K562 (cell line): ENCODE data around the gene MRAS. TPM values are rescaled to one million over a fixed set of nuclear protein-coding genes. Genes with fewer than 3 reads are reported as not detected.
"Not testable (repeated sequence)": the region's sequence is repeated elsewhere in the genome, so short reads cannot be mapped to it uniquely, and the experiment has no call there.

Experiments
- ATAC-seq: fragments of 200-7000 bp; cut with Tn5 transposase; 3 replicates; pipeline ENCODE4 v1.9.1; 2020; ENCODE audit warnings: moderate library complexity
- BruUV-seq: library from RNA; stranded (reverse); fragments of 400-500 nt; replicated peaks from 2 replicates; lab custom pipeline; 2021; lab: Mats Ljungman, UMichigan
- CTCF ChIA-PET: fragments of 300-600 bp; formaldehyde crosslinking; extraction: SDS; loops from one replicate; lab custom pipeline; 2021; ENCODE audit warnings: low intra/inter-chr PET ratio; lab: Yijun Ruan, JAX
- POLR2A ChIA-PET: fragments of 300-600, 350-650 bp; sonication (Branson Sonifier 250); formaldehyde crosslinking; extraction: SDS; loops from one replicate; lab custom pipeline; 2021; ENCODE audit warnings: antibody characterized with exemption, inconsistent platforms; lab: Yijun Ruan, JAX
- DNase-seq, 4 experiments: peaks; one replicate each; pipeline versions ENCODE4 v3.0.0 to v3.0.0-alpha.2; 2011 to 2018; ENCODE audit warnings: low spot score in 3 of 4, mixed read lengths in 3 of 4; ENCODE audit errors: extremely low read depth in 1 of 4
- FAIRE-seq: peaks from 2 replicates; lab custom pipeline; 2011; peaks lifted over from hg19 to GRCh38; lab: Jason Lieb, UNC
- H2AFZ ChIP-seq: 2 replicates; pipeline ENCODE4 v1.6.0; 2011; ENCODE audit warnings: low read depth, low read length, control low read depth, inconsistent platforms
- H3K27ac ChIP-seq: fragments of 200-600 bp; 3 replicates; pipeline ENCODE4 v1.8.0; 2011; ENCODE audit warnings: low read depth, mild to moderate bottlenecking, control low read depth, inconsistent platforms, low read length, moderate library complexity, mixed read lengths; ENCODE audit errors: extremely low read depth
- H3K27me3 ChIP-seq, 2 experiments: fragments of 300-600 bp in 1 of 2; 2 replicates in 1 of 2; 3 replicates in 1 of 2; pipeline versions ENCODE4 v1.6.0 to v1.8.0; 2011; ENCODE audit warnings: inconsistent platforms in 2 of 2, low read length in 2 of 2, mild to moderate bottlenecking in 1 of 2, mixed read lengths in 1 of 2, moderate library complexity in 1 of 2; ENCODE audit not compliant: control insufficient read depth in 2 of 2, insufficient read depth in 2 of 2
- H3K36me3 ChIP-seq: fragments of 300-600 bp; 3 replicates; pipeline ENCODE4 v1.8.0; 2011; ENCODE audit warnings: mild to moderate bottlenecking, low read length, inconsistent platforms; ENCODE audit not compliant: control insufficient read depth, insufficient read depth
- H3K4me1 ChIP-seq, 2 experiments: fragments of 200-600 bp in 1 of 2; replicated peaks in 1 of 2; 2 replicates in 1 of 2; 3 replicates in 1 of 2; pipeline versions ENCODE4 v1.5.1 to v1.8.0; 2011; ENCODE audit warnings: inconsistent platforms in 2 of 2, low read length in 2 of 2, mild to moderate bottlenecking in 1 of 2, mixed read lengths in 1 of 2, moderate library complexity in 1 of 2; ENCODE audit not compliant: control insufficient read depth in 2 of 2, insufficient read depth in 2 of 2
- H3K4me2 ChIP-seq: 2 replicates; pipeline ENCODE4 v1.6.1; 2011; ENCODE audit warnings: low read length, control low read depth, inconsistent platforms, mixed read lengths; ENCODE audit not compliant: insufficient read depth
- H3K4me3 ChIP-seq: fragments of 200-600 bp; sonication (generic), shearing (Covaris generic); 2 replicates; pipeline ENCODE4 v1.5.1; 2016; ENCODE audit warnings: control low read depth, inconsistent platforms
- H3K79me2 ChIP-seq: fragments of 200-600 bp; 3 replicates; pipeline ENCODE4 v1.8.0; 2011; ENCODE audit warnings: low read length, inconsistent platforms; ENCODE audit not compliant: control insufficient read depth, insufficient read depth
- H3K9ac ChIP-seq, 2 experiments: 2 replicates each; pipeline versions ENCODE4 v1.6.0 to v1.6.1; 2011; ENCODE audit warnings: low read depth in 2 of 2, low read length in 2 of 2, control low read depth in 1 of 2, inconsistent platforms in 1 of 2, mild to moderate bottlenecking in 1 of 2, mixed read lengths in 1 of 2; ENCODE audit not compliant: insufficient read depth in 1 of 2
- H3K9me1 ChIP-seq: one replicate; pipeline ENCODE4 v1.6.0; 2011; ENCODE audit warnings: inconsistent platforms, mild to moderate bottlenecking, low read length, moderate library complexity; ENCODE audit not compliant: control insufficient read depth, insufficient read depth
- H3K9me3 ChIP-seq: replicated peaks from 2 replicates; pipeline ENCODE4 v1.5.1; 2011; ENCODE audit warnings: low read depth, low read length, inconsistent platforms; ENCODE audit not compliant: control insufficient read depth, insufficient read depth
- H4K20me1 ChIP-seq: replicated peaks from 2 replicates; pipeline ENCODE4 v1.6.1; 2011; ENCODE audit warnings: low read length, inconsistent platforms, mixed read lengths; ENCODE audit not compliant: control insufficient read depth, insufficient read depth
- EGR1 ChIP-seq: fragments of 450-650 bp; conservative IDR thresholded peaks from 2 replicates; pipeline ENCODE4 v1.6.1; 2017; ENCODE audit warnings: mild to moderate bottlenecking
- LEF1 ChIP-seq: fragments of 450-650 bp; IDR thresholded peaks from 2 replicates; pipeline ENCODE4 v1.6.1; 2016; ENCODE audit warnings: mild to moderate bottlenecking
- SMAD4 ChIP-seq: fragments of 250-450 bp; sonication (Bioruptor Pico); conservative IDR thresholded peaks from 2 replicates; pipeline ENCODE4 v1.8.0; 2021; ENCODE audit warnings: inconsistent platforms, mild to moderate bottlenecking, moderate library complexity
- TCFL5 ChIP-seq: fragments of 250-450 bp; sonication (Bioruptor Pico); conservative IDR thresholded peaks from 2 replicates; pipeline ENCODE4 v1.6.1; 2021; ENCODE audit warnings: mild to moderate bottlenecking, moderate library complexity, matching md5 sums
- TRIM25 ChIP-seq: fragments of 450-650 bp; IDR thresholded peaks from 2 replicates; pipeline ENCODE4 v1.7.0; 2016; ENCODE audit warnings: borderline replicate concordance
- WGBS: fragments of 100-300 bp; shearing (Covaris generic); methylation state at CpG from one replicate; pipeline ENCODE4 v1.1.6; 2016; ENCODE audit warnings: low coverage, mixed read lengths; ENCODE audit not compliant: insufficient coverage; ENCODE audit errors: missing lambda C conversion rate; 5-methylcytosine and 5-hydroxymethylcytosine counted together
- in situ Hi-C: fragments of 300-500 bp; cut with MboI; formaldehyde crosslinking; loops from 4 replicates; pipeline ENCODE4 v1.15.0; 2018; ENCODE audit warnings: inconsistent platforms, mixed read lengths
- intact Hi-C: fragments of 100-400 bp; cut with micrococcal nuclease; formaldehyde crosslinking; loops from 2 replicates; pipeline ENCODE4 v1.14.2; 2022
- polyA plus RNA-seq, 8 experiments: library from polyadenylated mRNA; depleted of rRNA in 4 of 8; stranded (reverse) in 5 of 8; unstranded in 3 of 8; fragments of >200 nt; fragmentation: Nextera tagmentation in 2 of 8; fragmentation: Illumina TruSeq in 1 of 8; extraction: Ambion mirVana in 2 of 8; extraction: Trizol in 1 of 8; gene quantifications; 2 replicates each; pipeline versions ENCODE4 v1.2.1 to v1.2.3, GENCODE V29; 2011 to 2014; ENCODE audit warnings: inconsistent platforms in 1 of 8, missing spikeins in 1 of 8
- total RNA-seq, 7 experiments: library from RNA; depleted of rRNA in 6 of 7; stranded (reverse); fragments of >200 nt in 6 of 7; fragmentation: Illumina TruSeq in 2 of 7; extraction: Trizol in 2 of 7; gene quantifications; 2 replicates each; pipeline versions ENCODE4 v1.2.1 to v1.2.3, GENCODE V29; 2011 to 2021; ENCODE audit warnings: low replicate concordance in 1 of 7

Gene MRAS
- total and polyA plus RNA-seq, 9 of the 15 experiments (the other 6 are each of a cell fraction or from before 2014, with no cell fraction given) = 1.5 to 10.0 (median 5.0) TPM

- Histone ChIP-seq H3K9me1 (no peaks in the 10 kb centered on the region), H3K36me3 (no peaks in the 10 kb centered on the region), H3K4me1 (peaks cover 0 to 6% of the 10 kb centered on the region in 2 experiments; a peak in 2 of 5 replicates), H2AFZ (no peak overlapping the region), H3K9ac (no peak overlapping the region), H3K27ac (no peak overlapping the region), H3K4me2 (no peak overlapping the region), H3K9me3 (no peaks in the 10 kb centered on the region), H3K4me3 (no peak overlapping the region), H3K79me2 (no peaks in the 10 kb centered on the region), H4K20me1 (no peaks in the 10 kb centered on the region), H3K27me3 (peaks cover 6 to 38% of the 10 kb centered on the region in 2 experiments; a peak in 3 of 5 replicates)
- ATAC-seq (no peak), FAIRE-seq (no peak), DNase-seq (no peak)
- TF ChIP-seq EGR1 = 0 out of 2 replicates have a peak, but pooled peaks have one; percentile 34
- TF ChIP-seq TCFL5 (CRISPR knock-in tag) = no peak
- CTCF ChIA-PET = no interaction called here
- in situ Hi-C loops = no loop called here
- 20% methylated on average over 13 of the region's 43 CpGs for WGBS
- no TSS peak for BruUV-seq
- intact Hi-C loops = no loop called here
- POLR2A ChIA-PET = interaction anchor here (0.8 kb wide), 1 partner anchor 263 kb away, joined by 3 read pairs; no protein-coding TSS in a partner anchor
Measured at GRCh38 chr3:138451595-138452162, 103.3 kb downstream of the MRAS start.

- FAIRE-seq (no peak), DNase-seq (no peak), ATAC-seq (no peak)
- Histone ChIP-seq H3K9ac (no peak overlapping the region), H2AFZ (no peak overlapping the region), H3K36me3 (no peaks in the 10 kb centered on the region), H4K20me1 (no peaks in the 10 kb centered on the region)
- no TSS peak for BruUV-seq
- POLR2A ChIA-PET = interaction anchor here (0.8 kb wide), 1 partner anchor 263 kb away, joined by 3 read pairs; no protein-coding TSS in a partner anchor
- intact Hi-C loops = no loop called here
- WGBS = 12% methylated on average over 3 of the region's 6 CpGs
- TF ChIP-seq LEF1 (no peak), TRIM25 (no peak), SMAD4 (CRISPR knock-in tag) (no peak)
- TF ChIP-seq, all 486 proteins: peak for 0
- H3K27ac ChIP-seq = no peak overlapping the region
- peaks cover 6 to 46% of the 10 kb centered on the region in 2 experiments; a peak in 3 of 5 replicates for H3K27me3 ChIP-seq
- in situ Hi-C loops = no loop called here
- H3K9me1 ChIP-seq = no peaks in the 10 kb centered on the region
- CTCF ChIA-PET = no interaction called here
- H3K4me1 ChIP-seq = peaks cover 0 to 6% of the 10 kb centered on the region in 2 experiments; a peak in 2 of 5 replicates
- H3K4me2 ChIP-seq = no peak overlapping the region
- H3K9me3 ChIP-seq = no peaks in the 10 kb centered on the region
- H3K4me3 ChIP-seq = no peak overlapping the region
- H3K79me2 ChIP-seq = no peaks in the 10 kb centered on the region
Measured at GRCh38 chr3:138452436-138452835, 104.1 kb downstream of the MRAS start.

- WGBS = 0% methylated on average over 7 of the region's 8 CpGs
- FAIRE-seq, H3K4me1 ChIP-seq, H3K9me1 ChIP-seq, H3K36me3 ChIP-seq, BruUV-seq, H3K9ac ChIP-seq, H3K9me3 ChIP-seq, H3K79me2 ChIP-seq, H3K27ac ChIP-seq, CTCF ChIA-PET, H3K4me2 ChIP-seq, intact Hi-C loops, DNase-seq, ATAC-seq, in situ Hi-C loops, H4K20me1 ChIP-seq, H3K4me3 ChIP-seq, H2AFZ ChIP-seq: not testable (repeated sequence)
- H3K27me3 ChIP-seq = peaks cover 6 to 49% of the 10 kb centered on the region in 2 experiments; a peak in 3 of 5 replicates
- POLR2A ChIA-PET = interaction anchor here (0.6 kb wide), 1 partner anchor 13 kb away, joined by 3 read pairs; no protein-coding TSS in a partner anchor
Measured at GRCh38 chr3:138453940-138454339, 105.6 kb downstream of the MRAS start.
